ENCODE measurements around the gene ACAP2.

DNA sequence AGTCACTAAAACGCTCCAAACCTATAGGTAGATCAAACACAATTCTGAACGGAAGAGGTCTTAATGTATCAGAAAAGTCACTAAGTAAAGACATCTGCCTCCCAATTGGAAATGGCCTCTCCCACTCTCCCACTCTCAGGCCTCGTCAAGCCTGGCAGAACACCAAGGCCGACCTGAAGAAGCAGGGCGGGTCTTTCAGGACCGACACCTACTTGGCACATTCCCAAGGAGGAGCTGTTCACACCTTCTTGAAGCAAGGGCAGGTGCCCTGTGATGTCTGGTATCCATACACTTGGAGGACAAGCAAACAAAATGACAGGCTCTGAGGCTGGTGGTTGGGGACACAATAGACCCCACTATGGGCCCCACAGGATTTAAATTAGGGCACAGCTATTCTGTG, 201.9 kb downstream of the ACAP2 start:
- TF ChIP-seq, protein P1, sequence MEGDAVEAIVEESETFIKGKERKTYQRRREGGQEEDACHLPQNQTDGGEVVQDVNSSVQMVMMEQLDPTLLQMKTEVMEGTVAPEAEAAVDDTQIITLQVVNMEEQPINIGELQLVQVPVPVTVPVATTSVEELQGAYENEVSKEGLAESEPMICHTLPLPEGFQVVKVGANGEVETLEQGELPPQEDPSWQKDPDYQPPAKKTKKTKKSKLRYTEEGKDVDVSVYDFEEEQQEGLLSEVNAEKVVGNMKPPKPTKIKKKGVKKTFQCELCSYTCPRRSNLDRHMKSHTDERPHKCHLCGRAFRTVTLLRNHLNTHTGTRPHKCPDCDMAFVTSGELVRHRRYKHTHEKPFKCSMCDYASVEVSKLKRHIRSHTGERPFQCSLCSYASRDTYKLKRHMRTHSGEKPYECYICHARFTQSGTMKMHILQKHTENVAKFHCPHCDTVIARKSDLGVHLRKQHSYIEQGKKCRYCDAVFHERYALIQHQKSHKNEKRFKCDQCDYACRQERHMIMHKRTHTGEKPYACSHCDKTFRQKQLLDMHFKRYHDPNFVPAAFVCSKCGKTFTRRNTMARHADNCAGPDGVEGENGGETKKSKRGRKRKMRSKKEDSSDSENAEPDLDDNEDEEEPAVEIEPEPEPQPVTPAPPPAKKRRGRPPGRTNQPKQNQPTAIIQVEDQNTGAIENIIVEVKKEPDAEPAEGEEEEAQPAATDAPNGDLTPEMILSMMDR (IDR thresholded peaks at IDR 0.05 in 8 of 11, conservative IDR thresholded peaks at IDR 0.05 in 3 of 11) = no peak
- no peak for TF ChIP-seq POLR2AphosphoS5 (IDR thresholded peaks at IDR 0.05)

Measured in spleen (tissue), 7 donors.